ENCODE results near the gene SUPT6H.
A peak's percentile ranks its signal among the peaks of the same experiment; 100 is the strongest.

The SUPT6H gene

GRCh38 chr17:28724500-28725165 lies 62.6 kb downstream of the SUPT6H start:
- no peak for DNase-seq (ENCODE audit: low spot score)
- POLR2A ChIA-PET (ENCODE audit: low non-redundant PET) = interaction anchor here (5.5 kb wide), 1 partner anchor 20 kb away, joined by 95 read pairs; the partner anchor contains the start of gene TRAF4
- H3K27ac ChIP-seq = peak overlapping the region; percentile 99
- CTCF ChIA-PET = interaction anchor here (1.0 to 5.6 kb wide), 2 partner anchors 23 to 78 kb away, joined by 3 to 249 read pairs; partner anchors contain the start of gene TRAF4
- TF ChIP-seq CTCF (conservative IDR thresholded peaks at IDR 0.05; ENCODE audit: low read depth) = no peak

GRCh38 chr17:28725166-28725659 lies 63.2 kb downstream of the SUPT6H start:
- no peak for TF ChIP-seq CTCF (conservative IDR thresholded peaks at IDR 0.05; ENCODE audit: low read depth)
- POLR2A ChIA-PET (ENCODE audit: low non-redundant PET) = interaction anchor here (0.8 to 5.5 kb wide), 2 partner anchors 10 to 19 kb away, joined by 3 to 95 read pairs; partner anchors contain the start of gene TRAF4
- H3K27ac ChIP-seq = peak overlapping the region; percentile 99
- CTCF ChIA-PET = interaction anchor here (0.6 to 5.6 kb wide), 3 partner anchors 23 to 1408 kb away, joined by 3 to 249 read pairs (median 3); partner anchors contain the start of gene TRAF4
- no peak for DNase-seq (ENCODE audit: low spot score)

- DNase-seq (ENCODE audit: low spot score) = peak; percentile 48
- CTCF ChIA-PET = interaction anchor here (0.6 to 5.6 kb wide), 8 partner anchors 22 to 1407 kb away, joined by 3 to 249 read pairs (median 6); partner anchors contain the start of genes PHF12 and TRAF4
- POLR2A ChIA-PET (ENCODE audit: low non-redundant PET) = interaction anchor here (0.5 to 5.5 kb wide), 4 partner anchors 11 to 31 kb away, joined by 3 to 95 read pairs (median 14); partner anchors contain the start of gene TRAF4
Measured at GRCh38 chr17:28725660-28726225, 63.7 kb downstream of the SUPT6H start.

GRCh38 chr17:28726226-28726626 lies 64.2 kb downstream of the SUPT6H start, which contains the start of gene TLCD1:
TLCD1 (minus strand) TSS chr17:28726233; CDS start chr17:28726097, 136 bp downstream.
- TF ChIP-seq CTCF (conservative IDR thresholded peaks at IDR 0.05; ENCODE audit: low read depth) = no peak
- ChIA-PET CTCF (interaction anchor here (0.5 to 5.6 kb wide), 22 partner anchors 9 to 386 kb away, joined by 3 to 249 read pairs (median 5); partner anchors contain the start of genes FLOT2, PHF12 and TRAF4), POLR2A (ENCODE audit: low non-redundant PET) (interaction anchor here (0.5 to 5.5 kb wide), 5 partner anchors 18 to 223 kb away, joined by 3 to 95 read pairs (median 5); partner anchors contain the start of gene TRAF4)
- peak within 1 kb of the TSS; percentile 99 for H3K27ac ChIP-seq
- DNase-seq (ENCODE audit: low spot score) = peak; percentile 82

More at GRCh38 chr17:28725660-28726225, 63.7 kb downstream of the SUPT6H start:
- TF ChIP-seq CTCF (conservative IDR thresholded peaks at IDR 0.05; ENCODE audit: low read depth) = no peak
- peak overlapping the region; percentile 99 for H3K27ac ChIP-seq

- CTCF ChIA-PET = interaction anchor here (0.5 to 5.6 kb wide), 29 partner anchors 8 to 385 kb away, joined by 3 to 249 read pairs (median 4); partner anchors contain the start of genes FLOT2, PHF12 and TRAF4
- POLR2A ChIA-PET (ENCODE audit: low non-redundant PET) = interaction anchor here (0.5 to 5.5 kb wide), 10 partner anchors 17 to 225 kb away, joined by 3 to 95 read pairs (median 5); partner anchors contain the start of genes PHF12 and TRAF4
- TF ChIP-seq CTCF (conservative IDR thresholded peaks at IDR 0.05; ENCODE audit: low read depth) = peak; percentile 99
- peak overlapping the region; percentile 99 for H3K27ac ChIP-seq
- peak; percentile 82 for DNase-seq (ENCODE audit: low spot score)
Measured at GRCh38 chr17:28726627-28727491, 64.9 kb downstream of the SUPT6H start.
